ENCODE results near the gene NEAT1.

The NEAT1 gene

DNA sequence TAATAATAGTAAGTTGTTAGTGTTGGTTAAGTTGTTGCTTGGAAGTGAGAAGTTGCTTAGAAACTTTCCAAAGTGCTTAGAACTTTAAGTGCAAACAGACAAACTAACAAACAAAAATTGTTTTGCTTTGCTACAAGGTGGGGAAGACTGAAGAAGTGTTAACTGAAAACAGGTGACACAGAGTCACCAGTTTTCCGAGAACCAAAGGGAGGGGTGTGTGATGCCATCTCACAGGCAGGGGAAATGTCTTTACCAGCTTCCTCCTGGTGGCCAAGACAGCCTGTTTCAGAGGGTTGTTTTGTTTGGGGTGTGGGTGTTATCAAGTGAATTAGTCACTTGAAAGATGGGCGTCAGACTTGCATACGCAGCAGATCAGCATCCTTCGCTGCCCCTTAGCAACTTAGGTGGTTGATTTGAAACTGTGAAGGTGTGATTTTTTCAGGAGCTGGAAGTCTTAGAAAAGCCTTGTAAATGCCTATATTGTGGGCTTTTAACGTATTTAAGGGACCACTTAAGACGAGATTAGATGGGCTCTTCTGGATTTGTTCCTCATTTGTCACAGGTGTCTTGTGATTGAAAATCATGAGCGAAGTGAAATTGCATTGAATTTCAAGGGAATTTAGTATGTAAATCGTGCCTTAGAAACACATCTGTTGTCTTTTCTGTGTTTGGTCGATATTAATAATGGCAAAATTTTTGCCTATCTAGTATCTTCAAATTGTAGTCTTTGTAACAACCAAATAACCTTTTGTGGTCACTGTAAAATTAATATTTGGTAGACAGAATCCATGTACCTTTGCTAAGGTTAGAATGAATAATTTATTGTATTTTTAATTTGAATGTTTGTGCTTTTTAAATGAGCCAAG, 2.7 kb downstream of the NEAT1 start:
- FAIRE-seq, result no peak

DNA sequence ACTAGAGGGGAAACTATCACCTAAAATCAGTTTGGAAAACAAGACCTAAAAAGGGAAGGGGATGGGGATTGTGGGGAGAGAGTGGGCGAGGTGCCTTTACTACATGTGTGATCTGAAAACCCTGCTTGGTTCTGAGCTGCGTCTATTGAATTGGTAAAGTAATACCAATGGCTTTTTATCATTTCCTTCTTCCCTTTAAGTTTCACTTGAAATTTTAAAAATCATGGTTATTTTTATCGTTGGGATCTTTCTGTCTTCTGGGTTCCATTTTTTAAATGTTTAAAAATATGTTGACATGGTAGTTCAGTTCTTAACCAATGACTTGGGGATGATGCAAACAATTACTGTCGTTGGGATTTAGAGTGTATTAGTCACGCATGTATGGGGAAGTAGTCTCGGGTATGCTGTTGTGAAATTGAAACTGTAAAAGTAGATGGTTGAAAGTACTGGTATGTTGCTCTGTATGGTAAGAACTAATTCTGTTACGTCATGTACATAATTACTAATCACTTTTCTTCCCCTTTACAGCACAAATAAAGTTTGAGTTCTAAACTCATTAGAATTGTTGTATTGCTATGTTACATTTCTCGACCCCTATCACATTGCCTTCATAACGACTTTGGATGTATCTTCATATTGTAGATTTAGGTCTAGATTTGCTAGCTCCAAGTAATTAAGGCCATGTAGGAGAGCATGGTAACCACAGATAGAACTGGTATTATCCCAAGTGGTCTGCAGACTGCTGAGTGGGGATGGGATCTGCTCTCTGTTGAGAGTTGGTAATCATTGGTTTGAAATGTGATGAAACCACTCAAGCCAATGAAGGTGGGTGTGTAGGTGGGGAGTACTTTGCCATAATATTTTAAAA, 3.6 kb downstream of the NEAT1 start:
- FAIRE-seq, result no peak

DNA sequence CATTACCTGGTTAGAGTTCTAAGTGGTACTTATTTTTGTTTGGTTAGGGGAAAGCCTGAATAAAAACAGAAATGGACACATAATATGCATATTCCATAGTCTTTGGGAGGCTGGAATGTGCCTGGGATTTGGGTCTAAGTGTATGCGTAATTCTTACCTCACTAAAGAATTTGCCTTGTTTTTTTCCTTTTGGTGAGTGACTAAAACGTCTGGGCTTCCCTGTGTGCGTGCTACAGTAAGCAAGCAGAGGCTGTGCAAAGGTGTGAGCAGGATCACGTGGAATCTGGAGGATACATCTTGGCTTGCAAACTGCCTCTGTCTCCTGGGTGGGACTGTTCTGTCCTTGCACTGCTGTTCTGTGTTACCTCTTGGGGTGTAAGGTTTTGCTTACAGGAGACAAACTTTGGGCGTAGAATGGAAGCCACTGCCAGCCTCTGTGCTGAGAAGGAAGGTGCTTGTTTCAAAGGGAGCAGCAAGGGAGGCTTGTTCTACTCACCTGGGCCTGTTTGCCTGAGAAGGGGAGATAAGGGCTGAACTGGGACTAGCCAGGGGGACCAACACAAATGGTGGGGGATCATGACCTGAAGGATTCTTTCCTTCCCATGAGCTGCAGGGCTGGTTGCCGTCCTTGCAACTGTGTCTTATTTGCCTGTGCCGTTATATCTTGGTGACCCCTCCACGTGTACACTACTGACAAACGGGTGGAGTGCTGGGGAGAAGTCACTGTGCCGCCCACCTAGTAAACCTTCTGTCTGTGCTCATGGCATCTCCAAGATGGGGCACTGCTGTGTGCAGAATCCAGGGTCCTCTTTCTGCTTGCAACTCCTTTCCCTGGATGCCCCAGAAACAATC, 4.5 kb downstream of the NEAT1 start:
- FAIRE-seq, result no peak

DNA sequence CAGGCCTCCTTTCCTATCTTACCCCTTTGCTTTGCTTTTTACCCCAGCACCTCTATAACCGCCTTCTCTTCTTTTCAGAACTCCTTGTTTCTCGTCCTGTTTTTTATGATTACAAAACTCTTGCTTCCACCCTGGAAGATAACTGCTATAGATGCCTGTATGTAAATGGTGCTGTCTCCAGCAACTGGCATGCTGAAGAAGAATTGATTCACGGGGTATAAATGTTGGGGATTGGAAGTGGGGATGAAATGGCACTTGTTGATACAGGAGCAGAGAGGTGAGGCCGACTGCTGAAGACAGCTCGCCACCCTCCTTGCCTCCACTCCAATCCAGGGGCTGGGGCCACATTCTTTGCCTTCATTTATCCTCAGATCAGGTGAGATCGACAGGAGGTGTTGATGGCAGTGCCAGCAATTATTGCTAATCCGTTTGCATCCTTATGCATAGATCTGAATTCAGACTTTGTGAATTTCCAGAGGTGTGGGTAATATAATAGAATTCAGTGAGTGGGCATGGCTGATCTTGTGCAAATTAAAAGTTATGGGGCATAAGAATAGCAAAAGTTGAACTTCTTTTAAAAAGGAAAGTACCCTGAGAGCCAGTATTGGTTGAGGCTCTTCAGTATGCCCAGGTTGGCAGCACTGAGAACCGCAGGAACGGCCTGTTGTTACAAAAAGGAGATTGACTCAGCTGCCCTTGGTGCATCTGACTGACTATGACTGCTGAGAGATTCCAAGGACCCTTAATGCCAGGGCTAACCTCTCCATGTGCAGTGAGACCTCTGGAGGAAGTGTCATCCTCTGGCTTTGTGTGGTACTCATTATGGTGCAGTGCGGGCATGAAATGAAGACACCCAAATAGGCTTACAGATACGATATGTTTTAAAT, 5.3 kb downstream of the NEAT1 start:
- FAIRE-seq, result no peak

DNA sequence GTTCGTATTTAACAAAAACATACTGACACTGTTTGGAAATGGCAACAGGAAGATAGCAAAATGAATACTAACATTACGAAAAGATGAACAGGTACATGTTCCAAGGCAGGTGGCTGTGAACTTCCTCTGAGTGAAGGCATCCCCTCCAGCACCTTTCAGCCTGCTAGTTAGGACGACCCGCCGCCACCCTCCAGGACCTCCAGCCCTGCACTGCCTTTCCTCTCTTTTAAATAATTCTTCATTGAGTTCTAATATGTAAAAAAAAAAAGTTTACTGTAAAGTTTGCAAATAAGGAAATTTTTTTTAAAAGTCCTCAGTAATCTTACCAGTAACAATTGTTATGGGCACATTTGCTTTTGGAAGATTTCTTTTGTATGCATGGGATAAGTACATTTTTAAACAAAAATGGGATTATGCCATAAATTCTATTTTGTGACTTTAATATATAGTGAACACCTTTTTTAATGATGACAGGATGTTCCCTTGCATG, 6.0 kb downstream of the NEAT1 start:
- FAIRE-seq, result no peak

DNA sequence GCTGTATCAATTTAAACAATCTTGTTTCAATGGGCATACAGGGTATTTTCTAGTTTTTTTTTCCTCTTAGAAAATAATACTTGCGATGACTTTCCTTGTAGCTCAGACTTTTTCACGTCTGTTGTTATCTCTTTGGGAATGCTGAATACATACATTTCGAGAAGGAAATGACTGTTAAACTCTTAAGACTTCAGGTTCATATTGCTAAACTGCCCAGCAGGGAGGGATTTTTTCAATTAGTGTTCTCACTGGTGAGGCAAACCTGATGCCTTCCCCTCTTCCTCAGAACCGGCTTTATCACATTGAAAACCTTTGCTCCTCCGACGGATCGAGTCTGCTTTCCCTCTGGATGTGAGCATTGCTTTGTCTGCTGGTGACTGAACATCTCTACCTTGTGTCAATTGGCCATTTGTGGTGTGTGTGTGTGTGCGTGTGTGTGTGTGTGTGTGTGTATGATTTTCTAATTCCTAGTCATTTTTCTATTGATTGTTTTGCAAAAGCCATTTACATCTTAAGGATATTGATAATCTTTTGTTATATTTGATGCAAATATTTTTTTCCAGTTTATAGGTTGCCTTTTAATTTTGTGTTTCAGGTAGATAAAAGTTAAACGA, 6.6 kb downstream of the NEAT1 start:
- FAIRE-seq, result no peak

DNA sequence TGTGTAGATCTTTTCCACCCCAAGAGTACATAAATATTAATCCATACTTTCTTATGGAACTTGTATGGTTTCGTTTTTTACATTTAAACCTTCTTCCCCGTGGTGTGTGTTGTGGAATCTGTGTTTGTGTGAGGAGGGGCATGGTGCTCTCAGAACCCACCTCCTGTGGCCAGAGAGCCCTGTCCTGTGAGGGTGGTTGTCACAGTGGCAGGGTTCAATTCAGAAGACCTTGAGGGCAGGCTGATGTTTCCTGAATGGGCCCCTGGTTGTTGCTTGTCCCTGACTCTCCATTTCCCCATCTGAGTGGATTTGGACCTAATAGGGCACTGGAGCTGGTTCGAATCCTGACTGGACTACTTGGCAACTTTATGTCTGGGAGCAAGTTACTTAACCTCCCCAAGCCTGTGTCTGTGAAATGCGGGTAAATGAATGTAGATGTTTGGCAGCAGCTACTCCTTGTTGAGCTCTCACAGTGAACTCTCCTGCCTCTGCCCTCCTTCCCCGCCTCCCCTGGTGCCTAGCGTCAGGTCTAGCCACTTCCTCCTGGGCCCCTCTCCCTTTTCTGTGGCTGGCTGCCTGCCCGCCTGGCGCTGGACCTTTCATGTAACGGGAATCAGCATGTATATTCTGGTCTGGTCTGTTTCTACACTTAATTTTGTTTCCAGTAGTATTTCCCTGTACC, 7.3 kb downstream of the NEAT1 start:
- no peak for FAIRE-seq

DNA sequence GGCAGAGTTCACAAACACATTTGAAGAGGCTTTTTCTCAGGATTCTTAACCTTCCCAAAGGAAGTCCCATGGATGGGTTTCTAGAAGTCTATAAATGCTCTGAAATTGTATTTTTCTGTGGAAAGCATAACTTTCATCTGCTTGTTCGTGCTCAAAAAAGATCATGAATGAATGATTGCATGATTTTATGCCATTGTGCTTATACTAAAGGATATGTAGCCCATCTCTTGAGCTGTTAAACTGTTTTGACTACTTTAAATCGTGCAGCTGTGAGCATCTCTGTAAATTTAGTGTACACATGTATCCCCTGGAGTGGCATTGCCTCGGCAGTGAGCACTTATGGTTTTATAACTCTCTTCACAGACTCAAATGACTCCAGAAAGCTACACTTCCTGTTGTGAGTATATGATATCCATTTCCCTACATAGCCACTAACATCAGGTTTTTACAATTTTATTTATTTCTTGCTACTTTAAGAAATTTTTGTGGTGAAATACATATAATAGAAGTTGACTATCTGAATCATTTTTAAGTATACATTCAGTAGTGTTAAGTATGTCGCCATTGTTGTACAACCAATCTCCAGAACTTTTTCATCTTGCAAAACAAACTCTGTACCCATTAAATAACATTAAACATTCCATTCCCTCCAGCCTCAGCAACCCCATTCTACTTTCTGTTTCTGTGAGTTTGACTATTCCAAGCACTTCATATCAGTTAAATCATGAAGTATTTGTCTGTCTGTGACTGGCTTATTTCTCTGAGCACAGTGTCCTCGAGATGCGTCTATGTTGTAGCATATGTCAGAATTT, 8.0 kb downstream of the NEAT1 start:
- FAIRE-seq, result no peak

DNA sequence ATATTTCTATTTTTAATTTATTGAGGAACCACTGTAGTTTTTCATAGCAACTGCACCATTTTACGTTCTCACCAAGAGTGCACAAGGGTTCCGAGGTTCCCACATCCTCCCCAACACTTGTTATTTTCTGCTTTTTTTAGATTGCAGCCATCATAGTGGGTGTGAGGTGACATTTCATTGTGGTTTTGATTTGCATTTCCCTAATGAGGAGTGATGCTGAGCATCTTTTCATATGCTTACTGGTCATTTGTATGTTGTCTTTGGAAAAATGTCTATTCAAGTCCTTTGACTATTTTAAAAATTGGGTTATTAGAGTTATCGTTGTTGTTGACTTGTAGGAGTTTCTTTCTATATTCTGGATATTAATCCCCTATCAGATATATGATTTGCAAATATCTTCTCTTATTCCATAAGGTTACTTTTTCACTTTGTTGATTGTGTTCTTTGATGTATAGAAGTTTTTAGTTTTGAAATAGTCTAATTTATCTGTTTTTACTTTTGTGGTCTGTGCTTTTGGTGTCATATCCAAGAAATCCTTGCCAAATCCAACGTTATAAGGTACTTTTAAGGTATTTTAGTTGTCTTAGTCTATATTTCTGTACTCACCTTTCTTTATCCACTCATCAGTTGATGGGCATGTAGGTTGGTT, 9.0 kb downstream of the NEAT1 start:
- FAIRE-seq, result no peak

DNA sequence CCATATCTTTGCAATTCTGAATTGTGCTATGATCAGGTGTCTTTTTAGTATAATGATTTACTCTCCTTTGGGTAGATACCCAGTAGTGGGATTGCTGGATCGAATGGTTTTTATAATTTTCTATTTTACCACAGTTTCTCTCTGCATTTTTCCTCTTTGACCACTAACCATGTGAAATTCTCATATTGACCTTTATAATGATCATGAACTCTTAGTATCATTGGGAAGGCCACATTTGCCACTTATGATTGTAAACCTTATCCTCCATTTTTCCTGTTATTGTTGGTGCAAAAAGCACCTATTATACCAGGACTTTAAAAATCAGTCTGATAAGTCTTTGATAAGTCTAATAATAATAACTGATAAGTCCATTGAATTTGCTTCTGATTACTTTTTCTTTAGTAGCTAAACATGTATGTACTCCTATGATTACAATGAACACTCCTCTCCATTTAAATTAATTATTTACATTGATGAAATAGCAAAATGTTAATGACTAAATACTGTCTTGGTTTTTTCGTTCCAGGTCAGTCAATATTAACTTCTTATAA, 9.6 kb downstream of the NEAT1 start:
- no peak for FAIRE-seq

DNA sequence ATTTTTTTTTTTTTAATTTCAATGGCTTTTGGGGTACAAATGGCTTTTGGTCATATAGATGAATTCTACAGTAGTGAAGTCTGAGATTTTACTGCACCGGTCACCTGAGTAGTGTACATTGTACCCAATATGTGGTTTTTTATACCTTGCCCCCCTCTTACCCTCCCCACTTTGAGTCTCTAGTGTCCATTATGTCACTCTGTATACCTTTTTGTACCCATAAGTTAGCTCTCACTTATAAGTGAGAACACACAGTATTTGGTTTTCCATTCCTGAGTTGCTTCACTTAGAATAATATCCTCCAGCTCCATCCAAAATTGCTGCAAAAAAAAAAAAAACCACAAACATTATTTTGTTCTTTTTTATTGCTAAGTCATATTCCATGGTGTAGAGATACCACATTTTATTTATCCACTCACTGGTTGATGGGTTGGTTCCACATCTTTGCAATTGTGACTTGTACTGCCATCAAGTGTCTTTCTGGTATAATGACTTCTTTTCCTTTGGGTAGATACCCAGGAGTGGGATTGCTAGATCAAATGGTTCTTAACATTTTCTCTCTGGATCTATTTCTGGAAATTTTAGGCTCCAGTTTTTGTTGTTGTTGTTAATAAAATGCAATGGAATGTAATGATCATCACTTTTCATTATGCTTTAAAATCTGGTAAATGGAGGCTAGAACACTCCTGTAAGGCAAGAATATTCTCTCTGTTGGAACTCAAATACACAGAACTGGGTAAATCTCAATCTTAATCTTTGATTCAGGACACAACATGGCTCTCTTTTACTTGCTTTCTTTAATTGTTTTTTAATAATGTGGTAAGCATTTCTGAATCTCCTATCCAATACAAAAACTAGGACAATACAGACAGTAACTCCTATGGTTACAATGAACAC, 10.3 kb downstream of the NEAT1 start:
- peak; percentile 90 for FAIRE-seq

DNA sequence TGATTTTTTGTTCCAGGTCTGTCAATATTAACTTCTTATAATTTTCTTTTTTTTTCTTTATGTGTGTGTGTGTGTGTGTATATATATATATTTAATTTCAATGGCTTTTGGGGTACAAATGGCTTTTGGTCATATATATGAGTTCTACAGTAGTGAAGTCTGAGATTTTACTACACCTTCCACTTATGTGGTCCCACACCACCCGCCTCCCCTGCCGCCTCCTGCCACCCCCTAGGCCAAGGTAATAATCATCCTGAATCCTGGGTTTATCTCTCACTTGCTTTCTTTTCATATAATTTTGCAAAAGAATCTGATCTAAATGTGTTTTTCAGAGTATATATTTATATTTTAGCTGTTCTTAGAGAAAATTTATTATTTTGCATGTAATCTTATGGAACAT, 11.1 kb downstream of the NEAT1 start:
- FAIRE-seq, result no peak

DNA sequence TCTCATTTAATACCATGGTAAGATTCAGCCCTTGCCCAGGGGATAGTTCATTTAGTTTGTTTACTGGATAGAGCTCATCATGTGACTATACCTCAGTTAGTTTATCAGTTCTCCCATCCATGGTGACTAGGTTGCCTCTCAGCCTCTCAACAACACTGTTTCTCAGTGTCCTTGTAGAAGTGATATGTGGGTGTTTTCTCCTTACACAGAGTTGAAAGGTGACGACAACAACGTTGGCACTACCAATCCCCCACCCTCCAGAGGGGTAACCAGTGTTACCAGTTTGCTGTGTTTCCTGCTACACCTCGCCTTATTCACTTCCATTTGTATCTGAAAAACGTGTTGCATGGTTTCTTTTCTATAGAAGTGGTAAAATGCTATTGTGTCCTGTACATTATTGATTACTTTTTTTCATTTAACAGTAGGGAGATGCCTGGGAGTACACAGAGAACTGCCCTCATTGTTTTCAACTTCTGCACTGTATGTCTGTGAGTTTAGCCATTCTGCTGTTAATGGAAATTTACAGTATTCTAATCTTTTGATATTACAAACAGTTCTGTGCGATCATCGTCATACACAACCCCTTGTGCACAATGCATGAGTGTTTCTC, 11.6 kb downstream of the NEAT1 start:
- no peak for FAIRE-seq

DNA sequence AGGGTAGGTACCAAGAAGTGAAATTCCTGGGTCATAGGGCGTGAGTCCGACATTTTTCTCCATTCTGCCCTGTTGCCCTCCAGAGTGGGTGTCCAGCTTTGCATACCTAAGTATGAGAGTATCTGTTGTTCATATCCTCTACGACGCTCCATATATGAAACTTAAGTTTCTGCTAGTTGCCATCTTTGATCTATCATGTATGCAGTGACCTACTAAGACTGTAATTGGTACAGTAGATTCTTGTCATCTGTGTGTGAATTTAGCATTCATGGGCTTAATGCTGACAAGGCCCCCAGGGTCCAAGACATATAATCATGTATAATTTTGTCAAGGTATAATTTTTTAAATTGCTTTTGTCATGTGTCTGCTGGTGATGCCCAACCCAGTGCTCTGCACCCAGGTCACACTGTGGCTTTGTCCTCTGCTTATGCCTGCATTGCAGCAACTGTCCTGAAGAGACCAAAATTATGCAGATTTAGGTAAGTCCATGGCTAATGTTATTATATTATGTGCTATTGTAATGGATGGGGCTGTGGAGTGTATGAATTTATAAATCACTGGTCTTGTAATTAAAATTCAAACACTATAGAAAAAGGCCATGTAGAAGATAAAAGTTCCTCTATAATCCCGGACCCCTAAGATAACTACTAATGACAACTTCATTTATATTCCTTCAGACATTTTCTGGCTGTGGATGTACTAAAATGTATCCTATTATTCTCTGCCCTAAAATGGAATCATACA, 12.2 kb downstream of the NEAT1 start:
- no peak for FAIRE-seq

DNA sequence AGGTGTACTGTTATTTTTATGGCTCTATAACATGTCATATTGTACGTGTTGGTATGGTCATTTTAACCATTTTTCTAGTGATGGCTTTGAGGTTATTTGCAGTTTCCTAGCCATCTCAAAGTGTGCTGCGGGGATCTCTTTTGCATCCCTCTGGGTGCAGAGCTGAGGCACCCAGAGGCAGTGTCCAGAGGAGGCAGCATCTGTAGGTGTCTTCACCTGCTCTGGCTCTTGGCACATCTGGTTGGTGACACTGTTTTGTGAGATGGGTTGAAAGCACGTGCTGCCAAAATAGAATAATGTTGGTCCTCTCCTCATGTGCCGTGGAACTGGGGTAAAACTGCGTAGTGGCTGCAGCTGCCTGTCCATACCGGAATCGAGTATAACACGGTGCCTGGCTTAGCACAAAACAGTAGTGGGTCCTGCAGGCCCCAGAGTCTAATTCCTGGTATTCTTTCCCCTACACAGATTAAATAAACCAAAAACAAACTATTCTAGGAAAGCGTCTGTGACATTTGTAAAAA, 12.9 kb downstream of the NEAT1 start:
- FAIRE-seq, result no peak

DNA sequence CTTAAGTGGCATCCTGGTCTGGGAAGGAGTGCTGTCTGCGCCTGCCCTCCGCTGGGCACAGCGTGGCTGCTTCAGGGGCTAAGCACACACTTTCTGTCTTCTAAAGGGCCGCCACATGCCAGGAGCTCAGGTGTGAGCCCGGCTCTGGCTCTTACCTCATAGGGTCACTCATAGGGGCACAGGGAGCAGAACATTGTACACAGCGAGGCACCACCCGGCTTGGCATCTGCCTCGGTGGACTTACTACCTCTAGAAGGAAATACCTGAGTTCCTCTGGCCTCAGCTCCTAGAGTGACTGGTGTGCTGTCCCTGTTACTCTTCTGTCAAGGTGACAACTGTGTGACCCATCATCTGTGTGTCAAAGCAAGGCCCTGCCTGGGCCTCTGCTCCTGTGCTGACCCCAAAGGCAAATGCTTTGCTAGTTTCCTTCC, 13.4 kb downstream of the NEAT1 start:
- FAIRE-seq, result no peak

Measured in TTC549 (cell line).